MM.1S (cell line): Measurements from ENCODE around the gene COL25A1.
"Not testable (repeated sequence)": the region's sequence is repeated elsewhere in the genome, so short reads cannot be mapped to it uniquely, and the experiment has no call there.

Source experiments
- DNase-seq: peaks from one replicate; pipeline ENCODE4 v3.0.0-alpha.2; 2015
- H2AFZ ChIP-seq: fragments of 300-600 bp; sonication (generic); 2 replicates; pipeline ENCODE4 v1.6.0; 2016; ENCODE audit warnings: antibody characterized with exemption, low read length
- H3F3A ChIP-seq: fragments of 300-600 bp; sonication (generic); 2 replicates; pipeline ENCODE4 v1.6.1; 2016; ENCODE audit warnings: mild to moderate bottlenecking, antibody characterized with exemption, low read length, moderate library complexity, mixed read lengths; ENCODE audit not compliant: insufficient read depth
- H3K27ac ChIP-seq: fragments of 300-600 bp; sonication (generic); 2 replicates; pipeline ENCODE4 v1.5.1; 2016; ENCODE audit warnings: mild to moderate bottlenecking, low read length
- H3K27me3 ChIP-seq: fragments of 300-600 bp; sonication (generic); replicated peaks from 2 replicates; pipeline ENCODE4 v1.6.0; 2016; ENCODE audit warnings: low read length; ENCODE audit not compliant: insufficient read depth
- H3K36me3 ChIP-seq: fragments of 300-600 bp; sonication (generic); replicated peaks from 2 replicates; pipeline ENCODE4 v1.6.1; 2016; ENCODE audit warnings: mild to moderate bottlenecking, low read length, mixed read lengths; ENCODE audit not compliant: insufficient read depth
- H3K4me1 ChIP-seq: fragments of 300-600 bp; sonication (generic); 2 replicates; pipeline ENCODE4 v1.6.1; 2016; ENCODE audit warnings: low read length, mixed read lengths
- H3K4me2 ChIP-seq: fragments of 300-600 bp; sonication (generic); 2 replicates; pipeline ENCODE4 v1.6.0; 2016; ENCODE audit warnings: low read depth, low read length
- H3K4me3 ChIP-seq: fragments of 300-600 bp; sonication (generic); 2 replicates; pipeline ENCODE4 v1.5.1; 2016; ENCODE audit warnings: low read length, mixed read lengths
- H3K79me2 ChIP-seq: fragments of 300-600 bp; sonication (generic); 2 replicates; pipeline ENCODE4 v1.6.1; 2016; ENCODE audit warnings: mixed run types, low read length, mixed read lengths
- H3K9ac ChIP-seq: fragments of 300-600 bp; sonication (generic); 2 replicates; pipeline ENCODE4 v1.6.1; 2016; ENCODE audit warnings: low read length, mixed read lengths
- H3K9me2 ChIP-seq: fragments of 300-600 bp; sonication (generic); replicated peaks from 2 replicates; pipeline ENCODE4 v1.6.1; 2016; ENCODE audit warnings: mild to moderate bottlenecking, low read length, mixed read lengths; ENCODE audit not compliant: insufficient read depth
- H3K9me3 ChIP-seq: fragments of 300-600 bp; sonication (generic); replicated peaks from 2 replicates; pipeline ENCODE4 v1.6.1; 2016; ENCODE audit warnings: mild to moderate bottlenecking, low read length, mixed read lengths; ENCODE audit not compliant: insufficient read depth
- H4K20me1 ChIP-seq: fragments of 300-600 bp; sonication (generic); 2 replicates; pipeline ENCODE4 v1.6.1; 2016; ENCODE audit warnings: mild to moderate bottlenecking, low read length, moderate library complexity, mixed read lengths; ENCODE audit not compliant: insufficient read depth
- EZH2 ChIP-seq: fragments of 300-600 bp; sonication (generic); optimal IDR thresholded peaks from 2 replicates; pipeline ENCODE3; 2017; ENCODE audit warnings: low read depth, mild to moderate bottlenecking, antibody characterized with exemption, low read length, mixed read lengths
- EZH2phosphoT487 ChIP-seq: fragments of 300-600 bp; sonication (generic); IDR thresholded peaks from 2 replicates; pipeline ENCODE4 v1.6.1; 2018; ENCODE audit warnings: antibody characterized with exemption, low read length
- TF ChIP-seq, protein P1 (sequence below): fragments of 300-600 bp; sonication (generic); IDR thresholded peaks from 2 replicates; pipeline ENCODE4 v1.5.1; 2016; ENCODE audit warnings: antibody characterized with exemption, low read length, mixed read lengths

COL25A1 gene

DNA sequence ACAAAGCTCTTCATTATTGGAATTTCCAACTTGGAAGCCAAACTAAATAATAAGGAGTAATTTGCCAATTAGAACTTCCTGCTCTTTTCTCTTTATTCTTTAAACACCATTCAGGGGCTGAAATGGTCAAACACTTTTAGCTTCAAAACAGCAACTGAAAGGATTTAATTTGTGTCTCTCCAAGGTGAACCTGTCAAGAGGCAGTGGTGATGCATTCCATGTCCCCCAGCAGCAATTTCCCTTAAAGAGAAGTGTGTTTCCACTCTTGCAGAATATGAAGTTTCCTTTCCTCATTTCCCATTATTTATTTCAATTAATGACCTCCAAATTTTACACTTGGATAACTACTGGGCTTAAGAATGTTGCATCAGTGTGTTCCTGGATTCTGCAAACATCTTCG lies 156.0 kb downstream of the COL25A1 start:
- no peak overlapping the region for H2AFZ ChIP-seq
- H3K9me2 ChIP-seq, result no peaks in the 10 kb centered on the region
- H3K4me2 ChIP-seq, result no peak overlapping the region
- no peaks in the 10 kb centered on the region for H3K4me1 ChIP-seq
- no peak overlapping the region for H3K27ac ChIP-seq
- no peaks in the 10 kb centered on the region for H3K9me3 ChIP-seq
- H4K20me1 ChIP-seq, result no peaks in the 10 kb centered on the region
- no peak overlapping the region for H3K9ac ChIP-seq
- DNase-seq, result no peak
- no peaks in the 10 kb centered on the region for H3K27me3 ChIP-seq
- H3K4me3 ChIP-seq, result no peak overlapping the region
- no peaks in the 10 kb centered on the region for H3K79me2 ChIP-seq
- H3K36me3 ChIP-seq, result no peaks in the 10 kb centered on the region
- TF ChIP-seq EZH2, result no peak
- no peak for TF ChIP-seq EZH2phosphoT487
- TF ChIP-seq, protein P1, sequence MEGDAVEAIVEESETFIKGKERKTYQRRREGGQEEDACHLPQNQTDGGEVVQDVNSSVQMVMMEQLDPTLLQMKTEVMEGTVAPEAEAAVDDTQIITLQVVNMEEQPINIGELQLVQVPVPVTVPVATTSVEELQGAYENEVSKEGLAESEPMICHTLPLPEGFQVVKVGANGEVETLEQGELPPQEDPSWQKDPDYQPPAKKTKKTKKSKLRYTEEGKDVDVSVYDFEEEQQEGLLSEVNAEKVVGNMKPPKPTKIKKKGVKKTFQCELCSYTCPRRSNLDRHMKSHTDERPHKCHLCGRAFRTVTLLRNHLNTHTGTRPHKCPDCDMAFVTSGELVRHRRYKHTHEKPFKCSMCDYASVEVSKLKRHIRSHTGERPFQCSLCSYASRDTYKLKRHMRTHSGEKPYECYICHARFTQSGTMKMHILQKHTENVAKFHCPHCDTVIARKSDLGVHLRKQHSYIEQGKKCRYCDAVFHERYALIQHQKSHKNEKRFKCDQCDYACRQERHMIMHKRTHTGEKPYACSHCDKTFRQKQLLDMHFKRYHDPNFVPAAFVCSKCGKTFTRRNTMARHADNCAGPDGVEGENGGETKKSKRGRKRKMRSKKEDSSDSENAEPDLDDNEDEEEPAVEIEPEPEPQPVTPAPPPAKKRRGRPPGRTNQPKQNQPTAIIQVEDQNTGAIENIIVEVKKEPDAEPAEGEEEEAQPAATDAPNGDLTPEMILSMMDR, result no peak
- H3F3A ChIP-seq, result no peaks in the 10 kb centered on the region

DNA sequence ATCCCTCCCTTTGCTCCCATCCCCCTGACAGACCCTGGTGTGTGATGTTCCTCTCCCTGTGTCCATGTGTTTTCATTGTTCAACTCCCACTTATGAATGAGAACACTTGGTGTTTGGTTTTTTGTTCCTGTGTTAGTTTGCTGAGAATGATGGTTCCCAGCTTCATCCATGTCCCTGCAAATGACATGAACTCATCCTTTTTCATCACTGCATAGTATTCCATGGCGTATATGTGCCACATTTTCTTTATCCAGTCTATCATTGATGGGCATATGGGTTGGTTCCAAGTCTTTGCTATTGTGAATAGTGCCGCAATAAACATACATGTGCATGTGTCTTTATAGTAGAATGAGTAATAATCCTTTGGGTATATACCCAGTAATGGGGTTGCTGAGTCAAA lies 164.3 kb downstream of the COL25A1 start:
- not testable (repeated sequence) for H3K4me2 ChIP-seq, H3K4me3 ChIP-seq, H3K4me1 ChIP-seq, H3K27ac ChIP-seq, H4K20me1 ChIP-seq, DNase-seq, H3K79me2 ChIP-seq, H2AFZ ChIP-seq, H3K9me3 ChIP-seq, H3K9ac ChIP-seq, H3K9me2 ChIP-seq, H3F3A ChIP-seq, H3K27me3 ChIP-seq, H3K36me3 ChIP-seq

DNA sequence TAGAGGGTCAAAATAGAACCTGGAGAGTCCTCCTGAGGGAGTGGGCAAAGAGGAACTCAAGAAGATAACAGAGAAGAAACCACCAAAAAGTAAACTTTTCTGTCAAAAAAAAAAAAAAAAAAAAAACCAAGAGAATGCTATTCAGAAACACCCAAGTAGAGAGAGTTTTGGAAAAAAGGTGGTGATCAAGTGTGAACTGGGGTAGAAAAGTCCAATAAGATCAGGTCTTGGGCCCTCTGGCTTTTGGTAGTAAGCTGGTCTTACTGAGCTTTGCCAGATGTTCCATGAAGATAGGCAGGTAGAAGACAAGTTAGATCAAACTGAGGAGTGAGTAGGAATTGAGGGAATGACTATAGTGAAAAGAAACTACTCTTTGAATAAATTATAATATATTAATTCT lies 167.5 kb downstream of the COL25A1 start:
- Histone ChIP-seq H3K27ac (no peak overlapping the region), H2AFZ (no peak overlapping the region), H3K9ac (no peak overlapping the region), H3K27me3 (no peaks in the 10 kb centered on the region), H4K20me1 (no peaks in the 10 kb centered on the region), H3K9me3 (no peaks in the 10 kb centered on the region), H3K4me2 (no peak overlapping the region), H3K4me3 (no peak overlapping the region), H3K36me3 (no peaks in the 10 kb centered on the region), H3K79me2 (no peaks in the 10 kb centered on the region), H3K4me1 (no peaks in the 10 kb centered on the region), H3F3A (no peaks in the 10 kb centered on the region), H3K9me2 (no peaks in the 10 kb centered on the region)
- TF ChIP-seq EZH2 (no peak), EZH2phosphoT487 (no peak)
- TF ChIP-seq, protein P1, result no peak
- no peak for DNase-seq

DNA sequence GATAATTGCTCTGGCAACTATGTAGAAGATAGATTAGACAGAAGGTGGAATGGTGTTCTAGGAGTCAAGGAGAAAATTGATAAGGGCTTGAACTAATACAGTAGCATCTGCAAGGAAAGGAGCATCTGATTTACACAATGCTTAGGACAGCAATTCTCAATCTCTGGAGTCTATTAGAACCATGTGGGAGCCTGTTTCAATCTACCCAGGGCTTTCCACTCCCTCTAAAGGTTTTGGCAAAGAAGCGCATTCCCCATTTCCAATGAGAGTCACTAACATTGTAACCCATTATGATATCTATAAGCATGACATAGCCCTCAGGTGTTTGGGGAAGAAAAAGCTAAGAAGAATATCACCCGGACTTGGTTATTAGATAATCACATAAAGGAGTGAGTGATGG lies 168.2 kb downstream of the COL25A1 start:
- H3K9ac ChIP-seq, result no peak overlapping the region
- H3F3A ChIP-seq, result no peaks in the 10 kb centered on the region
- no peaks in the 10 kb centered on the region for H4K20me1 ChIP-seq
- no peaks in the 10 kb centered on the region for H3K4me1 ChIP-seq
- H3K79me2 ChIP-seq, result no peaks in the 10 kb centered on the region
- no peaks in the 10 kb centered on the region for H3K27me3 ChIP-seq
- TF ChIP-seq EZH2, result no peak
- TF ChIP-seq, protein P1, result no peak
- H3K9me3 ChIP-seq, result no peaks in the 10 kb centered on the region
- no peaks in the 10 kb centered on the region for H3K36me3 ChIP-seq
- H3K9me2 ChIP-seq, result no peaks in the 10 kb centered on the region
- no peak overlapping the region for H3K4me2 ChIP-seq
- H3K4me3 ChIP-seq, result no peak overlapping the region
- H2AFZ ChIP-seq, result no peak overlapping the region
- no peak for DNase-seq
- H3K27ac ChIP-seq, result no peak overlapping the region
